Endodermal cell (in vitro differentiated cells): ENCODE results near the gene SGMS1. TPM values are rescaled to one million over a fixed set of nuclear protein-coding genes. Genes with fewer than 3 reads are reported as not detected.

Source experiments
- DNase-seq: peaks from one replicate; pipeline ENCODE4 v3.0.0-alpha.2; 2017
- H3K27ac ChIP-seq: 2 replicates; pipeline ENCODE4 v1.5.1; 2013; ENCODE audit warnings: mild to moderate bottlenecking, low read depth, low read length, moderate library complexity
- H3K27me3 ChIP-seq: 2 replicates; pipeline ENCODE4 v1.6.1; 2013; ENCODE audit warnings: mild to moderate bottlenecking, low read length, moderate library complexity; ENCODE audit not compliant: insufficient read depth, control insufficient read depth, poor library complexity, severe bottlenecking
- H3K36me3 ChIP-seq: 2 replicates; pipeline ENCODE4 v1.7.0; 2013; ENCODE audit warnings: mild to moderate bottlenecking, low read length, moderate library complexity; ENCODE audit not compliant: control insufficient read depth, insufficient read depth
- H3K4me1 ChIP-seq: one replicate; pipeline ENCODE4 v1.7.0; 2013; ENCODE audit warnings: low read length; ENCODE audit not compliant: control insufficient read depth, insufficient read depth
- H3K4me3 ChIP-seq: 2 replicates; pipeline ENCODE4 v1.5.1; 2013; ENCODE audit warnings: mild to moderate bottlenecking, low read length, moderate library complexity
- H3K9ac ChIP-seq: 2 replicates; pipeline ENCODE4 v1.6.1; 2013; ENCODE audit warnings: mild to moderate bottlenecking, low read length, moderate library complexity; ENCODE audit not compliant: poor library complexity, severe bottlenecking; ENCODE audit errors: extremely low read depth
- H3K9me3 ChIP-seq: 2 replicates; pipeline ENCODE4 v1.6.1; 2013; ENCODE audit warnings: mild to moderate bottlenecking, low read length, moderate library complexity; ENCODE audit not compliant: control insufficient read depth
- H3K27ac Mint-ChIP-seq: 2 replicates; pipeline ENCODE4 v1.8.0; 2020; ENCODE audit warnings: mixed read lengths
- H3K27me3 Mint-ChIP-seq: 2 replicates; pipeline ENCODE4 v1.8.0; 2021; ENCODE audit warnings: mild to moderate bottlenecking, mixed read lengths; ENCODE audit not compliant: insufficient read depth
- H3K36me3 Mint-ChIP-seq: 2 replicates; pipeline ENCODE4 v1.8.0; 2020; ENCODE audit warnings: low read depth, mixed read lengths
- H3K4me1 Mint-ChIP-seq: 2 replicates; pipeline ENCODE4 v1.8.0; 2020; ENCODE audit warnings: mixed read lengths
- H3K4me3 Mint-ChIP-seq: 2 replicates; pipeline ENCODE4 v1.8.0; 2020; ENCODE audit warnings: mild to moderate bottlenecking, moderate library complexity, mixed read lengths
- H3K9me3 Mint-ChIP-seq: 2 replicates; pipeline ENCODE4 v1.8.0; 2020; ENCODE audit warnings: mild to moderate bottlenecking, mixed read lengths
- CTCF ChIP-seq: fragments of 200-600 bp; sonication (generic); conservative IDR thresholded peaks from 2 replicates; pipeline ENCODE4 v1.5.0; 2021; ENCODE audit warnings: antibody characterized with exemption, mild to moderate bottlenecking
- WGBS, 2 experiments: methylation state at CpG; one replicate each; pipeline versions ENCODE4 v1.1.5 to v1.1.7; 2013; ENCODE audit warnings: missing lambda C conversion rate in 2 of 2, mixed read lengths in 1 of 2; ENCODE audit not compliant: insufficient coverage in 1 of 2, insufficient read length in 1 of 2; 5-methylcytosine and 5-hydroxymethylcytosine counted together
- total RNA-seq, 2 donors: library from RNA; stranded (reverse); fragmentation: NEBNext Ultra II Directional in 1 of 2; extraction: Animal tissue kit (Norgen Biotek cat#: 25700) in 1 of 2; gene quantifications; 2 replicates in 1 of 2; 3 replicates in 1 of 2; pipeline ENCODE4 v1.2.1, GENCODE V29; 2021

SGMS1 gene
- total RNA-seq, 2 donors from 2014 or later, result 12.0 to 14.3 TPM

DNA sequence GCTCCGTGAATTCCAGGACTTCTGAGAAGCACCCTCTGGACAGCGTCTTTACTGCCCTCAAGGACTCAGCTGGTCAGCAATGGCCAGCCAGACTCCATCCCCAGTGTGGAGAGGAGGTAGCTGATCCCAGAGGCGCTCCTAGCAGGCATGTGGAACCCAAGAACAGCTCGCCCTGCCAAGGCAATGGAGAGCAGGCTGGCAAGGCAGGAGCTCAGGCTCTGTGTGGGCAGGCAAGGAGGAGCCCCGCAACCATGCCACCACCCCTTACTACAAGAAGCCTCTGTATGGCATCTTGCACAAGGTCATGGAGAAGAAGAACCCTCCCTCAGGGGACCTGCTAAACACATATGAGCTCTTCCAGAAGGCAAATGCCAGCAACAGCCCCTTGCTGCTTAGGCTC lies 34.4 kb upstream of the SGMS1 start:
- Histone ChIP-seq H3K27me3 (no peaks in the 10 kb centered on the region), H3K4me3 (no peak overlapping the region), H3K9ac (no peak overlapping the region), H3K9me3 (no peaks in the 10 kb centered on the region), H3K36me3 (no peaks in the 10 kb centered on the region), H3K27ac (no peak overlapping the region), H3K4me1 (no peaks in the 10 kb centered on the region)
- Mint-ChIP-seq H3K9me3 (no peaks in the 10 kb centered on the region), H3K27ac (no peak overlapping the region), H3K27me3 (peaks cover 9% of the 10 kb centered on the region), H3K4me1 (no peaks in the 10 kb centered on the region), H3K36me3 (no peaks in the 10 kb centered on the region), H3K4me3 (no peak overlapping the region)
- WGBS, 2 experiments, result 90 to 94% methylated on average over 2 to 5 of the region's 5 CpGs
- DNase-seq, result no peak
- TF ChIP-seq CTCF, result no peak

DNA sequence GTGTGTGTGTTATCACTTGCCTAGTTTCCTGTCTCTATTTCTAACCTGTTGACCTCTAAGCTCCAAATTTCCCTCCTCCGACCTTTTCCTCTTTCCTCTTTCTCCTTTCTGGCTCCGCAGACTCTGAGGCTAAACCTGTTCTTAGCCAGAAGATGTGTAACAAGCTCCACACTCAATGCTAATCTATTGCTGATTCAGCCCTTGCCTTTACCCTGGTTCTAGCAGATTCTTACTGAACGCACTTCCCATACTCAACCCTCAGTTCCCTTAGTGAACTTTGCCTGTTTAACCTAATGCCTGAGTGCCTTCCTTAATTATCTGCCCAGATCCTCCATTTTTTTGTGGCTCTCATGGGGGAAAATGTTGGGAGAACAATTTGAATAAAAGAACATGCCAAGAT lies 30.0 kb upstream of the SGMS1 start:
- no peak for DNase-seq
- Mint-ChIP-seq H3K36me3 (no peaks in the 10 kb centered on the region), H3K9me3 (no peaks in the 10 kb centered on the region), H3K27me3 (peaks cover 3% of the 10 kb centered on the region), H3K4me3 (no peak overlapping the region), H3K4me1 (no peaks in the 10 kb centered on the region), H3K27ac (no peak overlapping the region)
- Histone ChIP-seq H3K27ac (no peak overlapping the region), H3K9ac (no peak overlapping the region), H3K27me3 (no peaks in the 10 kb centered on the region), H3K4me3 (no peak overlapping the region), H3K4me1 (no peaks in the 10 kb centered on the region), H3K9me3 (no peaks in the 10 kb centered on the region), H3K36me3 (no peaks in the 10 kb centered on the region)
- TF ChIP-seq CTCF, result no peak
- WGBS, 2 experiments, result 86 to 87% methylated on average over 3 of the region's 3 CpGs

DNA sequence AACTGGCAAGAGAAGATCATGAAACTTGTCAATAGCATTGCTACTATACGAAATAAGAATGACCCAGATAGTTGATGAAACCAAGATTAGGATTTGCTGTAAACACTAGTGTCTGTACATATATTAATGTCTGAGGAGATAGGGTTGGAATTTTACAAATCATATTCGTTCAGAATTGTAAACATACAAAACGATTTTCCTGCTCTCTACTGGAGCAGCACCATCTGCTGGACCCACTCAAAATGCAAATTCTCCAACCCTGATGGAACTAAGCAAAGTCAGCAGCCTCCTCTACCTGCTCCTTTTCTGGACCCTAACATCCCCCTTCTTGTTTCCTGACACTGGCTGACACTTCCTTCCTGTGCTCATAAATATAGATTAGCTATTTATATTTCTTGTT lies 29.4 kb upstream of the SGMS1 start:
- no peaks in the 10 kb centered on the region for H3K9me3 ChIP-seq
- Mint-ChIP-seq H3K4me1 (no peaks in the 10 kb centered on the region), H3K36me3 (no peaks in the 10 kb centered on the region), H3K9me3 (no peaks in the 10 kb centered on the region), H3K4me3 (no peak overlapping the region), H3K27me3 (peaks cover 1% of the 10 kb centered on the region), H3K27ac (no peak overlapping the region)
- H3K36me3 ChIP-seq, result no peaks in the 10 kb centered on the region
- WGBS, 2 experiments, result 50 to 79% methylated on average over 3 of the region's 3 CpGs
- no peak overlapping the region for H3K4me3 ChIP-seq
- H3K9ac ChIP-seq, result no peak overlapping the region
- TF ChIP-seq CTCF, result peak; percentile 57
- no peak overlapping the region for H3K27ac ChIP-seq
- H3K27me3 ChIP-seq, result no peaks in the 10 kb centered on the region
- no peaks in the 10 kb centered on the region for H3K4me1 ChIP-seq
- DNase-seq, result no peak
